K562 (cell line): ENCODE results near the gene COPG2. TPM values are rescaled to one million over a fixed set of nuclear protein-coding genes. Genes with fewer than 3 reads are reported as not detected.

Experiments used
- ARID4B ChIP-seq: sonication (generic); formaldehyde crosslinking; IDR thresholded peaks from 2 replicates; pipeline ENCODE4 v1.8.0; 2022; ENCODE audit warnings: mild to moderate bottlenecking, missing genetic modification reagents
- DLX4 ChIP-seq: fragments of 250-450 bp; sonication (Bioruptor Pico); IDR thresholded peaks from 2 replicates; pipeline ENCODE4 v1.6.1; 2021; ENCODE audit warnings: mild to moderate bottlenecking
- ELK1 ChIP-seq: sonication (generic); formaldehyde crosslinking; IDR thresholded peaks from 2 replicates; pipeline ENCODE4 v1.8.1; 2022; ENCODE audit warnings: missing genetic modification reagents
- HDAC6 ChIP-seq: IDR thresholded peaks from 2 replicates; pipeline ENCODE4 v1.6.1; 2012; ENCODE audit warnings: low read depth, mild to moderate bottlenecking, control low read depth, inconsistent platforms, low read length, moderate library complexity
- HMG20B ChIP-seq: fragments of 250-450 bp; sonication (Bioruptor Pico); IDR thresholded peaks from 2 replicates; pipeline ENCODE4 v1.5.0; 2021; ENCODE audit warnings: mild to moderate bottlenecking
- LCOR ChIP-seq: sonication (generic); formaldehyde crosslinking; IDR thresholded peaks from 2 replicates; pipeline ENCODE4 v1.8.0; 2022; ENCODE audit warnings: mild to moderate bottlenecking, missing genetic modification reagents
- POLR2G ChIP-seq: fragments of 200-400 bp; formaldehyde crosslinking; IDR thresholded peaks from 2 replicates; pipeline ENCODE4 v1.6.1; 2017; ENCODE audit warnings: low read depth, mild to moderate bottlenecking, antibody characterized with exemption, low read length, moderate library complexity
- RUNX1 ChIP-seq: sonication (generic); IDR thresholded peaks from 2 replicates; pipeline ENCODE4 v1.6.1; 2016; ENCODE audit warnings: antibody characterized with exemption, low read depth
- SLC30A9 ChIP-seq: fragments of 250-450 bp; sonication (Bioruptor Pico); IDR thresholded peaks from 2 replicates; pipeline ENCODE4 v1.8.0; 2022; ENCODE audit warnings: mild to moderate bottlenecking, moderate library complexity
- SMARCE1 ChIP-seq: fragments of 450-650 bp; IDR thresholded peaks from 2 replicates; pipeline ENCODE4 v1.7.1; 2016; ENCODE audit warnings: mild to moderate bottlenecking
- ZBED1 ChIP-seq: IDR thresholded peaks from 2 replicates; pipeline ENCODE4 v1.6.1; 2014
- ZBTB26 ChIP-seq: fragments of 450-650 bp; formaldehyde crosslinking; IDR thresholded peaks from 2 replicates; pipeline ENCODE4 v1.4.0; 2022; ENCODE audit warnings: missing genetic modification characterization
- ZNF146 ChIP-seq: IDR thresholded peaks from one replicate; pipeline ENCODE4 v1.6.1; 2018; ENCODE audit warnings: missing compliant biosample characterization; ENCODE audit not compliant: unreplicated experiment
- ZNF165 ChIP-seq: fragments of 250-450 bp; sonication (Bioruptor Pico); IDR thresholded peaks from 2 replicates; pipeline ENCODE4 v1.4.0; 2020; ENCODE audit warnings: borderline replicate concordance
- ZNF212 ChIP-seq: fragments of 450-650 bp; formaldehyde crosslinking; IDR thresholded peaks from 2 replicates; pipeline ENCODE4 v1.4.0; 2020; ENCODE audit warnings: mild to moderate bottlenecking
- ZNF449 ChIP-seq: fragments of 250-450 bp; sonication (Bioruptor Pico); IDR thresholded peaks from 2 replicates; pipeline ENCODE4 v1.8.0; 2022; ENCODE audit warnings: moderate library complexity, mild to moderate bottlenecking, inconsistent platforms
- ZNF639 ChIP-seq, 2 experiments: fragments of 200-800 bp in 1 of 2; sonication (Bioruptor generic) in 1 of 2; sonication (generic) in 1 of 2; formaldehyde crosslinking in 1 of 2; IDR thresholded peaks in 1 of 2; conservative IDR thresholded peaks in 1 of 2; 2 replicates each; pipeline versions ENCODE4 v1.5.0 to v1.6.1; 2016 to 2020; ENCODE audit warnings: missing compliant biosample characterization in 1 of 2, missing genetic modification characterization in 1 of 2, missing genetic modification reagents in 1 of 2
- polyA plus RNA-seq, 8 experiments: library from polyadenylated mRNA; depleted of rRNA in 4 of 8; stranded (reverse) in 5 of 8; unstranded in 3 of 8; fragments of >200 nt; fragmentation: Nextera tagmentation in 2 of 8; fragmentation: Illumina TruSeq in 1 of 8; extraction: Ambion mirVana in 2 of 8; extraction: Trizol in 1 of 8; gene quantifications; 2 replicates each; pipeline versions ENCODE4 v1.2.1 to v1.2.3, GENCODE V29; 2011 to 2014; ENCODE audit warnings: inconsistent platforms in 1 of 8, missing spikeins in 1 of 8
- total RNA-seq, 7 experiments: library from RNA; depleted of rRNA in 6 of 7; stranded (reverse); fragments of >200 nt in 6 of 7; fragmentation: Illumina TruSeq in 2 of 7; extraction: Trizol in 2 of 7; gene quantifications; 2 replicates each; pipeline versions ENCODE4 v1.2.1 to v1.2.3, GENCODE V29; 2011 to 2021; ENCODE audit warnings: low replicate concordance in 1 of 7

Gene COPG2
- total and polyA plus RNA-seq, 9 of the 15 experiments (the other 6 are each of a cell fraction or from before 2014, with no cell fraction given), result 6.6 to 104 (median 32.5) TPM

- TF ChIP-seq SMARCE1, result 0 out of 2 replicates have a peak, but pooled peaks have one; percentile 47
- no peak for TF ChIP-seq HMG20B (CRISPR knock-in tag)
- TF ChIP-seq ZNF449 (CRISPR knock-in tag), result no peak
- no peak for TF ChIP-seq ZNF639 (CRISPR knock-in tag; conservative IDR thresholded peaks at IDR 0.05 in 1 of 2, IDR thresholded peaks at IDR 0.05 in 1 of 2)
- TF ChIP-seq SLC30A9, result no peak
- TF ChIP-seq ZBED1, result no peak
- peak; percentile 84; the same call in 1 of the 2 replicates for TF ChIP-seq ZBTB26
- TF ChIP-seq DLX4 (CRISPR knock-in tag), result no peak
- peak; percentile 59 for TF ChIP-seq ARID4B (CRISPR knock-in tag)
- TF ChIP-seq POLR2G, result peak; percentile 86
- TF ChIP-seq ELK1 (CRISPR knock-in tag), result no peak
- 0 out of 2 replicates have a peak, but pooled peaks have one; percentile 70 for TF ChIP-seq HDAC6
- TF ChIP-seq ZNF212 (CRISPR knock-in tag), result no peak
- TF ChIP-seq LCOR, result no peak
- TF ChIP-seq ZNF165 (CRISPR knock-in tag), result no peak
- no peak for TF ChIP-seq RUNX1
- TF ChIP-seq ZNF146 (CRISPR knock-in tag), result no peak
Measured at GRCh38 chr7:130668258-130669084, at the start of gene COPG2 (continued).
